GOT3 (cell line): Measurements from ENCODE around the gene ASPHD1.

Experiments
- DNase-seq: peaks from one replicate; lab custom pipeline; 2025; ENCODE audit warnings: mixed read lengths; lab: John Stamatoyannopoulos, UW

ASPHD1 gene

GRCh38 chr16:29943846-29944799 is 43.8 kb downstream of the ASPHD1 start:
- peak; percentile 53 for DNase-seq

- DNase-seq, result no peak
Measured at GRCh38 chr16:29947897-29948296, 47.6 kb downstream of the ASPHD1 start.

- no peak for DNase-seq
Measured at GRCh38 chr16:29950806-29951461, 50.6 kb downstream of the ASPHD1 start.

- DNase-seq, result no peak
Measured at GRCh38 chr16:29951625-29952365, 51.5 kb downstream of the ASPHD1 start.
